Mesenteric fat pad (tissue), 1 donor: ENCODE results near the gene CSGALNACT2. TPM values are rescaled to one million over a fixed set of nuclear protein-coding genes. Genes with fewer than 3 reads are reported as not detected.

ENCODE experiments used
- DNase-seq: peaks from one replicate; pipeline ENCODE4 v3.0.0-alpha.2; 2020; ENCODE audit warnings: low spot score
- total RNA-seq: library from RNA; stranded (reverse); fragmentation: NEBNext Ultra II Directional; extraction: Animal tissue kit (Norgen Biotek cat#: 25700); gene quantifications from one replicate; pipeline ENCODE4 v1.2.1, GENCODE V29; 2021
- donor health status: DM: yes; HTN: yes; CAD: no.

Gene CSGALNACT2
- total RNA-seq, 1 donor from 2014 or later: 31.0 TPM

DNA sequence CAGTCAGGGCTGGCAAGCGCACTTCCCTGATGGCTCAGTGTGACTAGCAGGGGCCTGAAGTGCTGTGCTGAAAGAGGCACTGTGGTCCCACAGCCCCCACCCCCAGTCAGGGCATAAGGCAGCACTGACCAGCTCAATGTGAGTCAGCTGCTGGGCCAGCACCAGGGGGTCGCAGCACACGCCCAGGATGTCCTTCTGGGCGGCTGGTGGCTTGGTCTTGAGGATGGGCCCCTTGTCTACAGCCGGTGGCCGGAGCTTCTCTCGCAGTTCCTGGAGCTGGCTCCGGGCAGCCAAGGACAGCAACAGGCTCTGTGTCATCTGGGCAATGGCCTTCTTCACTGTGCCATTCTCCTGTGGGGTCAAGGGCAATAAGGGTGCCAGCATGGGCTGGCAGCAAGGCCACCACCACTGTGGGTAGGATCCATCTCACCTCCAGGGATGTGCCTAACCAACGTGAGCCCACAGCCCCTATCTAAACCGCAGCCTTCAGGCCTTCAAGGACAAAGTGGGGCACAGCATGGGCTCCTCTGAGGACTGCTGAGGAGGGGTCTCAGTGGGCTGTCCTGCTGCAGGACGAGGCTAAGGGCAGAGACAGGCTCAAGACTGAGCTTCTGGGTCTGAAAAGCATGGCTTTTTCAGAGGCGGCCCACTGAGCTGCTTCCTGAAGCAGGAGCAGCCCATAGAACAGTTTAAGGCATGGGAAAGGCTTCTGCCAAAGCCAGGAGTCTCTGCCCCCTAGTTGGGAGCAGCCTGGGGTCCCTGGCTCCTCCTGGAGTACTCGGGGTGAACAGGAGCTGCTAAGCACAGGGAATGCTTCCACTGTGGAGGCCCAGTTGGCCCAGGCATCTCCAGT is 62.5 kb downstream of the CSGALNACT2 start:
- DNase-seq: no peak

DNA sequence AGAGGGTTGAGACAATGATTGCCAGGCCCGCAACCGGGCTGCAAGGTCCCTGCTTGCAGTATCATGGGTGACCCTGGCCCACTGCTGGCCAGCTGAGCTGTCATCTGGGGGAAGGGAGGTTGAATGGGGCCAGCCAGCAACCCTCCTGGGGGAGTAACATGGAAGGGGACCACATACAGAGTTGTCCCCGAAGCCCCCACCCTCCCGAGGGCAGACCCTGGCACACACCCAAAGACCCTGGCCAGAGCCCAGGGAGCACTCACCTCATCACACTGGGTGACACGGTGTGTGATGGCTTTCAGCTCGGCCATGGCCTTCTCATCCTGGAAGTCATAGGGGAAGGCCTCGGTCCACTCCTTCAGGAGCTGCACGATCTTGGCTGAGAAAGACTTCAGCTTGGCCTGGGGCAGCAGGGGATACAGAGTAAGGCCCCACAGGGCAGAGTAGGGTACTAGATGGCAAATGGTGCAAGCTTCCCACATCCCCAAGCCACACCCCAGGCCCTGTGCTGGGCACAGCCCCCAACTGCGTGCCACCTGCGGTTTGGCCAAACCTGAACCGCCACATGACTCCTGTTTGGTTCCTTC is 63.4 kb downstream of the CSGALNACT2 start:
- DNase-seq: no peak

DNA sequence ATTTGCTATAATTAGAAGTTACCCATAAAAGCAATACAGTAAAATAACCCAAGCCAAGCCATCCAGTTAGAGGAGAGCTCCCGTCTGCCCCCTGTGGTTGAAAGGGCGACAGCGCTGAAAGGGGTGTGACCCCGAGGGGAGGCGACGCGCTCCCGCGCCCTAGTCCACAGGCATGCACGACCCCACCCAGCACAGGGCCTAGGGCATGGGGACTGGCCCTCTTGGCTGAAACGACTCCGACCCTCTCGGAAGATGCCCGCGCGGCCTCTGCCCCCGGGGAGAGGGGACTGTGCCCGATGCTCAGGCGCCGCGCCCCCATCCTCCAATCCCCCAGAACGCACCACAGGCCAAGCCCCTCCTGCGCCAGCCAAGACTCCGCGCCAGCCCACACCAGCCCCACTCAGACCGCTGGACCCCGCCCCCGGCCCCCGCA is 64.0 kb downstream of the CSGALNACT2 start:
- DNase-seq: peak; percentile 75

DNA sequence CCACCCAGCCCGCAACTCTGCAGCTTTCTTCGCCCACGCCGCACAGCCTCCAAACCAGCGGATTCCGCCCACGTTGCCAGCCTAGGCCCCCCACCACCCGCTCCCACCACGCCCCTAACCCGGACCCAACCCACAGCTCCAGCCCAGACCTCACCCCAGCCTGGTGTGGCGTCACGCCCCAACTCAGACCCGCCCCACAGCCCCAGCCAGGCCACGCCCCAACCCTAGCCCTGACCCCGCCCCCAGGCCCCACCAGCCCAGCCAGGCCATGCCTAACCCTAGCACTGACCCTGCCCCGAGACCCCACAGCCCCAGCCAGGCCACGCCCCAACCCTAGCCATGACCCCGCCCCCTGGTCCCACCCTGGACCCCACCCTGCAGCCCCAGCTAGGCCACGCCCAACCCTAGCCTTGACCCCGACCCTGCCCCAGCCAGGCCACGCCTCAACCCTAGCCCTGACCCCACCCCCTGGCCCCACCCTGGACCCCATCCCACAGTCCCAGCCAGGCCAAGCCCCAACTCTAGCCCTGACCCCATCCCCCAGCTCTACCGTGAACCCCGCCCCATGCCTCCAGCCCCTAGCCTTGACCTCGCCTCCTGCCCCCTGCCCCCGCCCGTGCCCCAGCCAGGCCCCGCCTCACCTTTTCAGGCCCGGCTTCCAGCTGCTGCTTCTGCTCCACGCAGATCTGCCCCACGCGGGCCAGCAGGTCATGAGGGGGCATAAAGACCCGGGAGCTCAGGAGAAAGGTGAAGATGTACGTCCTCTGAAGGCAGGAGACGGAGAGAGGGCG is 64.6 kb downstream of the CSGALNACT2 start:
- peak; percentile 92 for DNase-seq

DNA sequence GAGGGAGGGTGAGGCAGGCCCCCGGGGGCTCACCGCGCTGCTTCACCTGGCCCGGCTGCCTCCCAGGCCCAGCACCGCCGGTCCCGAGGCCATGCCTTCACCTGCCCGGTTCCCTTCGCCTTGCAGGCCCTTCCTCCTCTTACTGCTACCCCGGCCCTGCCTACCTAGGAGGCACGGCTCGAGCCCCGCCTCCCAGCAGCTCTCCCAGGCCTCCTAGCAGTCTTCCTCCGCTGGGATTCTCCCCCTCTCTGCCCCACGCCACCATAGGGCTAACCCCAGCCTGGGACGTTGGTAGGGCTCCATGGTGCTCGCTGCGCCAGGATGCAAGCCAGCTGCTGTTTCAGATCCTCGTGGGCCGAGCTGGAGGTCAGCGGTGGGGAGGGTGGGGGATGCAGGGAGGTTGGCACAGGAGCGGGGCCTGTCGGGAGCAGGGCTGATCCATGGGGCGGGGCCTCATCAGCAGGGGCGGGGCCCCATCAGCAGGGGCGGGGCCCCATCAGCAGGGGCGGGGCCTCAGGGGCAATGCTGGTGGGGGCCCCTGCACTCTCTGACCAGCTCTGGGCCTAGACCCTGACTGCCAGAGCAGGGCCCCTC is 65.3 kb downstream of the CSGALNACT2 start:
- peak; percentile 84 for DNase-seq

DNA sequence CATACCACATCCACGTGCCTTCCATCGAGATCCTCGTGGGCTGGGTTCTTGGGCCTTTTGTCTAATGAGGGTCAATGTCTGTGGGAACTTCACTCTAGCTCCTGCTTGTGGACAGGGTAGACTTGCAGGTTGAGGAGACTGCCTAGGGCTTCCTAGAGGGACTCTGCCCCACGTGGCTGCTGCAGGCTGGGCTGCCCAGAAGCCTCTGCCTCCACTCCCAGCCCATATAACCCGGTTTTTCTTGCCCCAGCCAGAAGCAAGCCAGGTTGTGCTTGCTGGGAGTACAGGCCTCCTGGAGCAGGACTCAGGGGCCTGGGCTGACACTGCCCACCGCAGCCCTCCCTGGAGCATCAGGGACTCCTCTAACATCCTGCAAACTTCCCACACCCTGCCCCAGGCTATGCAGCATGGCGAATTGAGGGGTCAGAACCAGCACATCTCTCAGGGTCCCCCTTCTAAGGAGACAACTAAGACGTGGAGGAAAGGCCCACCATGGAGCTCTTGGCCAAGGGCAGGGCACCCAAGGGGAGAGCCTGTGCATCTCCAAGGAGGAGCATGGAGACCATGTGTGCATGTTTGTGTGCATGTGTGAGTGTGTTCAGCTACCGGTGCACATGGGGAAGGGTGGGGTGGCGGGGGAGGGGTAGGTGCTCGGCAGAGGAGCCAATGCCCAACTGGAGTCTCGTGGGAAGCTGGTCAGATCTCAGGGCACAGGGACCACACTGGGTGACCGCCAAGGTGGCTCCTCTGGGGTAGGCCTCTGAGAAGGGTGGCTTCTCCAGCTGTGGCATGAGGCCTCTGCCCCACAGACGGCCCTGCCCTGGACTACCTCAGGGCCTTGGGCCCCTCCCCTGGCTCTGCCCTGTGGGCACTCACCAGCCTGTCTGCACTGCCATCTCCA is 66.0 kb downstream of the CSGALNACT2 start:
- DNase-seq: no peak

- DNase-seq: peak; percentile 89
These were observed 66.9 kb downstream of the CSGALNACT2 start for GRCh38 chr10:43204943-43205671.

DNA sequence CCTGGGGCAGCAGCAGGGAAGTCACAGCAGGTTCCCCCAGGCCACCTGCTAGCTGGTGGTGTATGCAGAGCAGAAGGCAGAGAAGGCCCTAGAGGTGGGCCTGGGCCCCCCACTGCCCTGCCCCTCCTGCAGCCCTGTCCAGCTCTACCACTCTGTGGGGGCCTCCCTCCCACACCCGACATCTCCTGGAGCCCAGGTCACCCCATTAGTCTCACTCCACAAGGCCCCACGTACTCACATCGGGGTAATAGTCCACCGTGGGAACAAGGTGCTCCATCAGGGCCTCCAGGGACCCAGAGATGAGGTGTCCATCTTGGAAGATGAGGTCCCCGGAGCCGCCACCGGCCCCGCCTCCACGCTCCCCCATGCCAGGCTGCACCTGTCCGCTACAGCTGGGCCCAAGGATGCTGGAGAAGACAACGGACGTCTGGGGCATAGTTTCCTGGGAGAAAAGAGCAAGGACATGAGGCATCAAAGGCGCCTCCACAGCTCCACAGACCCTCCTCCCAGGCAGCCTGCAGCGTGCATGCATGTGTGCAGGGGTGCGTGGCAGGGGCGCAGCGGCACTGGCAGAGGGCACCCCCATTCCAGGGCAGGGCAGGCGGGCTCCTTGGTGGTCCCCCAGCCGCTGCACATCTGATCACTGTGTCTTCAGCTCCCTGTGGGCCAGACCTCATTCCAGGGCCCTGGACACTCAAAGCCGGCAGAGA is 67.6 kb downstream of the CSGALNACT2 start:
- no peak for DNase-seq

- peak; percentile 84 for DNase-seq
These were observed 68.4 kb downstream of the CSGALNACT2 start for GRCh38 chr10:43206391-43207235.

DNA sequence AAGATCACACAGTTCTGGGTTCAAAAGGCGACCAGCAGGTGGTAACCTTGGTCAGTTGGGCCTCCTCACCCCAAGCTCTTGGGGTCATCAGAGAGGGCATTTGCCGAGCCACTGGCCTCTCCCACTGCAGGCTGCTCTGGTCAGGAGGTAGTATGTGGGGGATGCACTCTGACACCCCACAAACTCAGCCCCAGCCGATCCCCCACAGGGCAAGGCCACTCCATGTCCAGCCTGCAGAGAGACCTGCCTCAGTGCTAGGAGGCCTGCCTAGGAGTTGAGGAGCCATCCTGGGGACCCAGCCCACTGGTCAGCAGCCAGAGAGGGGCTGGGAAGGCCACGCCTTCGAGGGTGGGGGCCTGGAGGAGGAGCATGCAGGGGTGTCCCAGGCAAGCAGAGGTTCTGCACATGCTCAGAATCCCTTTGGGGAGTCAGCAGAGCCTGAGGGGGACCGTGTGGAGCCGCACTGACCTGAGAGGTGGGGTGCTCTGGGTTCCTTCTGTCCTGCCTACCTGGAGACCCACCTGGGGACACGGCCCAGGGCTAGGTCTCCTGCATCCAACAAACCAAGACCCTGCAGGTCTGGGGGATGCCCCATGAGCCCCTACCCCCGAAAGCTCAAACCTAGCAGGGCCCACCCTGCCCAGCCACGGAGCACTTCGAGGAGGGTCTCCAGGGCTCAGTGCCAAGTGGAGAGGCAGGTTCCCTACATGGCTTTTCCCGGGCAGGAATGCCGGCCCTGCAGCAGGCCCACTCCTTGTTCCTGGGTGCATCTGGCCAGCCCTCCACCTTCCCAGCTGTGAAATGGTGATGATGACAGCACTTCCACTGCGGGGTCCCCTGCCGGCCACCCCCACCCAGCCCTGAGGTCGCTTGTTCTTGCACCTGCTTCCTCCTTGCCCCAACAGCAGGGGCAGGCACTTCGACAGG is 70.2 kb downstream of the CSGALNACT2 start:
- peak; percentile 74 for DNase-seq

GRCh38 chr10:43209074-43209455 is 70.8 kb downstream of the CSGALNACT2 start:
- peak; percentile 64 for DNase-seq

- peak; percentile 84 for DNase-seq
These were observed 71.5 kb downstream of the CSGALNACT2 start for GRCh38 chr10:43209651-43210141.

DNA sequence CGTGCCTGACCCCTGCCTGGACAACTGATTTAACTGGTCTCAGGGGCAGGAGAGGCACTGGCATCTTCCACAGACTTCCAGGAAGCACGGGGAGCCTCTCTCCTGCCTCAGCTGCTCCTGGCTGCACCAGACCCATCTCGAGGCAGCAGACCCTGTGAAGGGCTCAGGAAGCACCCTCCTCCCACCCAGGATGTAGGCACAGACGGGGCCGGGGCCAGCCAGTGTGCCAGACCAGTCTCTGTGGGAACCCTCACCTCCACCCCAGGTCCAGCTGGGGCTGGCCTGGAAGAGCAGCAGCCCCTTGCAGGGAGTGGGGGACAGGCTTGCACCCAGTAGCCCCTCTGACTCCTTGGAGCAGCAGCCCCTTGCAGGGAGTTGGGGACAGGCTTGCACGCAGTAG is 72.3 kb downstream of the CSGALNACT2 start:
- peak; percentile 82 for DNase-seq

GRCh38 chr10:43211030-43211429 is 72.8 kb downstream of the CSGALNACT2 start:
- peak; percentile 81 for DNase-seq

GRCh38 chr10:43211431-43212042 is 73.3 kb downstream of the CSGALNACT2 start:
- DNase-seq: no peak

GRCh38 chr10:43212043-43212721 is 73.9 kb downstream of the CSGALNACT2 start:
- no peak for DNase-seq
